Pancreas (tissue), 10 donors: ENCODE measurements around the gene NCK2. TPM values are rescaled to one million over a fixed set of nuclear protein-coding genes. Genes with fewer than 3 reads are reported as not detected.

Experiments
- ATAC-seq, 4 donors: fragments of 200-7000 bp; cut with Tn5 transposase; one replicate each; pipeline versions ENCODE4 v1.8.0 to v1.9.1; 2020; ENCODE audit warnings: mild to moderate bottlenecking in 4 of 4, moderate library complexity in 4 of 4
- DNase-seq, 6 donors: peaks; one replicate each; pipeline ENCODE4 v3.0.0-alpha.2; 2020
- FAIRE-seq: peaks from 2 replicates; lab custom pipeline; 2012; peaks lifted over from hg19 to GRCh38; lab: Jason Lieb, UNC
- H3K27ac ChIP-seq, 4 donors: fragments of 200-600 bp; sonication (generic); 1 replicate in 3 of 4; 2 replicates in 1 of 4; pipeline versions ENCODE4 v1.5.0 to v1.8.0; 2020
- H3K27me3 ChIP-seq, 4 donors: fragments of 200-600 bp; one replicate each; pipeline ENCODE4 v1.8.0; 2021
- H3K36me3 ChIP-seq, 3 donors: fragments of 200-600 bp; sonication (generic) in 1 of 3; one replicate each; pipeline versions ENCODE4 v1.5.0 to v1.8.0; 2020 to 2021
- H3K4me1 ChIP-seq, 3 donors: fragments of 200-600 bp; one replicate each; pipeline ENCODE4 v1.8.0; 2021
- H3K4me3 ChIP-seq, 4 donors: fragments of 200-600 bp; sonication (generic) in 2 of 4; one replicate each; pipeline versions ENCODE4 v1.5.0 to v1.8.0; 2020 to 2021
- H3K9me3 ChIP-seq, 4 donors: fragments of 200-600 bp; one replicate each; pipeline ENCODE4 v1.8.0; 2021
- WGBS, 2 donors: extraction: QIAGEN DNeasy Blood & Tissue Kit; methylation state at CpG; one replicate each; pipeline ENCODE4 v1.1.7; 2013; 5-methylcytosine and 5-hydroxymethylcytosine counted together
- intact Hi-C, 3 donors: fragments of 100-400 bp; cut with DNase I; formaldehyde crosslinking; loops; one replicate each; pipeline versions ENCODE4 v1.11.1 to v1.14.2; 2022
- polyA plus RNA-seq, 2 donors: library from polyadenylated mRNA; stranded (reverse); fragments of 200-250 nt; gene quantifications; one replicate each; pipeline ENCODE4 v1.2.3, GENCODE V29; 2013
- total RNA-seq, 6 donors: library from RNA; stranded (reverse); fragmentation: NEBNext Ultra II Directional in 4 of 6; extraction: Animal tissue kit (Norgen Biotek cat#: 25700) in 4 of 6; gene quantifications; one replicate each; pipeline versions ENCODE4 v1.2.1 to v1.2.4, GENCODE V29; 2021 to 2023
- TF ChIP-seq, protein P1 (sequence below), 4 donors: fragments of 200-600 bp; sonication (generic) in 3 of 4; IDR thresholded peaks; one replicate each; pipeline versions ENCODE4 v1.5.0 to v1.8.0; 2021; ENCODE audit warnings: antibody characterized with exemption in 4 of 4
- donor health status: healthy with polysubstance abuse.
- donor health status: DM: no; HTN: no; CAD: no; lungs with moderate emphysema.
- donor health status: DM: no; HTN: no; CAD: no.
- donor health status: control.
- donor health status: control.
- donor health status: Bipolar disorder and iron deficiency.
- donor health status: DM: yes; HTN: yes; CAD: no.
- donor health status: DM: no; HTN: no; CAD: no.
- donor health status: DM: no; HTN: no; CAD: no.
- donor health status: DM: yes; HTN: yes; CAD: no.

Gene NCK2
- total and polyA plus RNA-seq, 8 donors, result 28.4 to 57.6 (median 31.2) TPM

GRCh38 chr2:105792561-105792960 lies 47.8 kb downstream of the NCK2 start:
- intact Hi-C loops, result no loop called here
- 62% methylated on average over 7 of the region's 7 CpGs for WGBS, 2 donors

GRCh38 chr2:105793196-105793975 lies 48.7 kb downstream of the NCK2 start:
- ATAC-seq, result no peak
- no peak overlapping the region for H3K4me3 ChIP-seq
- no peaks in the 10 kb centered on the region for H3K9me3 ChIP-seq
- intact Hi-C loops, result no loop called here
- H3K36me3 ChIP-seq, result no peaks in the 10 kb centered on the region
- no peak overlapping the region for H3K27ac ChIP-seq
- 90 to 94% methylated on average over 6 of the region's 6 CpGs for whole genome bisulfite sequencing, 2 donors
- H3K4me1 ChIP-seq, result peaks cover 2 to 28% (median 9%) of the 10 kb centered on the region in 3 donors
- TF ChIP-seq, protein P1, sequence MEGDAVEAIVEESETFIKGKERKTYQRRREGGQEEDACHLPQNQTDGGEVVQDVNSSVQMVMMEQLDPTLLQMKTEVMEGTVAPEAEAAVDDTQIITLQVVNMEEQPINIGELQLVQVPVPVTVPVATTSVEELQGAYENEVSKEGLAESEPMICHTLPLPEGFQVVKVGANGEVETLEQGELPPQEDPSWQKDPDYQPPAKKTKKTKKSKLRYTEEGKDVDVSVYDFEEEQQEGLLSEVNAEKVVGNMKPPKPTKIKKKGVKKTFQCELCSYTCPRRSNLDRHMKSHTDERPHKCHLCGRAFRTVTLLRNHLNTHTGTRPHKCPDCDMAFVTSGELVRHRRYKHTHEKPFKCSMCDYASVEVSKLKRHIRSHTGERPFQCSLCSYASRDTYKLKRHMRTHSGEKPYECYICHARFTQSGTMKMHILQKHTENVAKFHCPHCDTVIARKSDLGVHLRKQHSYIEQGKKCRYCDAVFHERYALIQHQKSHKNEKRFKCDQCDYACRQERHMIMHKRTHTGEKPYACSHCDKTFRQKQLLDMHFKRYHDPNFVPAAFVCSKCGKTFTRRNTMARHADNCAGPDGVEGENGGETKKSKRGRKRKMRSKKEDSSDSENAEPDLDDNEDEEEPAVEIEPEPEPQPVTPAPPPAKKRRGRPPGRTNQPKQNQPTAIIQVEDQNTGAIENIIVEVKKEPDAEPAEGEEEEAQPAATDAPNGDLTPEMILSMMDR (IDR thresholded peaks at IDR 0.05), result no peak
- H3K27me3 ChIP-seq, result no peaks in the 10 kb centered on the region
- no peak for DNase-seq
- FAIRE-seq, result no peak

More at GRCh38 chr2:105792561-105792960, 47.8 kb downstream of the NCK2 start:
- Histone ChIP-seq H3K4me1 (peaks cover 0 to 28% (median 4%) of the 10 kb centered on the region in 3 donors), H3K36me3 (no peaks in the 10 kb centered on the region), H3K4me3 (no peak overlapping the region), H3K27ac (no peak overlapping the region), H3K9me3 (no peaks in the 10 kb centered on the region), H3K27me3 (no peaks in the 10 kb centered on the region)
- FAIRE-seq, result no peak
- no peak for DNase-seq
- TF ChIP-seq, protein P1 (IDR thresholded peaks at IDR 0.05), result no peak
- no peak for ATAC-seq

GRCh38 chr2:105794926-105795574 lies 50.3 kb downstream of the NCK2 start:
- 62 to 86% methylated on average over 3 of the region's 3 CpGs for WGBS, 2 donors
- FAIRE-seq, result no peak
- Histone ChIP-seq H3K27me3 (no peaks in the 10 kb centered on the region), H3K4me1 (peaks cover 7 to 37% (median 12%) of the 10 kb centered on the region in 3 donors), H3K36me3 (no peaks in the 10 kb centered on the region), H3K4me3 (no peak overlapping the region), H3K9me3 (no peaks in the 10 kb centered on the region), H3K27ac (no peak overlapping the region)
- no peak for ATAC-seq
- TF ChIP-seq, protein P1 (IDR thresholded peaks at IDR 0.05), result no peak
- intact Hi-C loops, result no loop called here
- no peak for DNase-seq

- ATAC-seq (no peak), FAIRE-seq (no peak), DNase-seq (no peak)
- H3K9me3 ChIP-seq, result no peaks in the 10 kb centered on the region
- TF ChIP-seq, protein P1 (IDR thresholded peaks at IDR 0.05), result no peak
- intact Hi-C loops, result no loop called here
- no peak overlapping the region for H3K27ac ChIP-seq
- H3K4me3 ChIP-seq, result no peak overlapping the region
- H3K4me1 ChIP-seq, result peaks cover 7 to 33% (median 12%) of the 10 kb centered on the region in 3 donors
- H3K27me3 ChIP-seq, result no peaks in the 10 kb centered on the region
- WGBS, 2 donors, result 59 to 71% methylated on average over 9 of the region's 9 CpGs
- no peaks in the 10 kb centered on the region for H3K36me3 ChIP-seq
Measured at GRCh38 chr2:105795575-105795934, 50.8 kb downstream of the NCK2 start.
